GM21526 (cell line): ENCODE results near the gene FAF1.
"Not testable (repeated sequence)": the region's sequence is repeated elsewhere in the genome, so short reads cannot be mapped to it uniquely, and the experiment has no call there.

ENCODE experiments used
- ATAC-seq: cut with Tn5 transposase; IDR thresholded peaks from one replicate; pipeline ENCODE4 v1.9.1; 2021; ENCODE audit warnings: moderate library complexity; ENCODE audit not compliant: unreplicated experiment, low FRiP score

FAF1 gene

DNA sequence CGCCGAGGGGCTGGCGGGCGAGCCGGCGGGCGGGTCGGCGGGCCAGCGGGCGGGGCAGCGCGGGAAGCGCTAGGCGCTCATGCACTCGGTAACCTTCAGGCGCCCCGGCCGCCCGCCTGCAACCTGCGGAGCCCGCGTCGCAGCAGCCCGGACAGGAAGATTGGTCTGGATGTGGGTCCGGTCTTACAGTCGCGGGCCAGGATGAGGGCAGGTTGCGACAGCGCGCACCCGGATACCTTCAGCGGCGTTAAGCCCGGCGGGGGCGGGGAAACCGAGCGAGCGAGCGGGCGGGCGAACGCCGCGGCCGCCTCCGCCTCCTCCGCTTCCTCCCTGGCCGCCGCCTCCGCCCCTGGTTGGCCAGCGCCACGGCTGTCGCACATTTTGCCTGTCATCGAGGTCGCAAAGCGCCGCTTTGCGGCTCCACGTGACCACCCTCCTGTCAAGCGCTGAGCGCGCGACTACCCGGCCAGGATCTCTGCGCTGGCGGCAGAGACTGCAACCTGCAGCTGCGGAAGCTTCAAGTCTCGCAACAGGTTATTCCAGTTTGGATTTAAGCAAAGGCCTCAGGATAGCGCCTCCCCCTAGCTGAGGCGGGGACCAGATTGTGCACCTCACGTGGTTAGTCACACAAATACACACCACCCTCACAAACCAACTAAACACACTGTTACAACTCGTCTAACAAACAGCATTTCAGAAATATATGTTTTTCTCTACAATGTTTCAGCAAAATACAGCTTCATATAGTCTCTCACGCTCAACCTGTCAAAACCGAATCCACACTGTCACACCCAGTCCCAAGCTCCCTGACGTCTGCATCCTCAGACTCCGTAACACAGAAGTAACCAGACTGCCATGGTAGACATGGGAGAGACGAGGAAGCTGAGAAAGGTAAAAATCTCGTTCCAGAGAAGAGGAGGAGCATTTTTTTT, at the start of gene FAF1:
Gene FAF1, minus strand, starts transcription at position 355 of the 932 bp plus-strand sequence. CDS start 456 bp downstream, outside the sequence.
- peak; percentile 83 for ATAC-seq

DNA sequence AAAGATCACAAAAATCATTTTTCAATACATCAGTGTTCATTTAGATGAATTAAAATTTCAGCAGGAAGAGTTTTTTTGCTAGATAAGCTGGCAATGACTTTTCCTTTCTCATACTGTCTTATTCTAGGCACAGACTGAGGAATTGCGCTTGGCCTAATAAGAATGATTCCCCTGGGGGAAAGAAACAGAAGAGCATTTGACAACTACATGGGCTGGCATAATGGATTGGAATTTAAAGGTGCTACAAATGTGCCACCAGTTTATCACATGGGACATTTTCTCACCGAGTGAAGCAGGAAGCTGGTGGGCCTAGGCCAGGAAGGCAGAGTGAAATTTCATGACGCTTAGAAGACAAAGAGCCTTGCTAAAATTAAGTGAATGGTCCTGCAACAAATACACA, 49.3 kb upstream of the FAF1 start:
- ATAC-seq, result no peak

DNA sequence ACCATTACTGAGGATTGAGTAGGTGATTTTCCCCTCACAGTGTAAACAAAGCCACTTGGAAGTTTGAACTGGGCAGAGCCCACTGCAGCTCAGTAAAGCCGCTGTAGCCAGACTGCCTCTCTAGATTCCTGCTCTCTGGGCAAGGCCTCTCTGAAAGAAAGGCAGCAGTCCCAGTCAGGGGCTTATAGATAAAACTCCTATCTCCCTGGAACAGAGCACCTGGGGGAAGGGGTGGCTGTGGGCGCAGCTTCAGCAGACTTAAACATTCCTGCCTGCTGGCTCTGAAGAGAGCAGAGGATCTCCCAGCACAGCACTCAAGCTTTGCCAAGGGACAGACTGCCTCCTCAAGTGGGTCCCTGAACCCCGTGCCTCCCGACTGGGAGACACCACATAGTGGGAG, 45.5 kb upstream of the FAF1 start:
- not testable (repeated sequence) for ATAC-seq

DNA sequence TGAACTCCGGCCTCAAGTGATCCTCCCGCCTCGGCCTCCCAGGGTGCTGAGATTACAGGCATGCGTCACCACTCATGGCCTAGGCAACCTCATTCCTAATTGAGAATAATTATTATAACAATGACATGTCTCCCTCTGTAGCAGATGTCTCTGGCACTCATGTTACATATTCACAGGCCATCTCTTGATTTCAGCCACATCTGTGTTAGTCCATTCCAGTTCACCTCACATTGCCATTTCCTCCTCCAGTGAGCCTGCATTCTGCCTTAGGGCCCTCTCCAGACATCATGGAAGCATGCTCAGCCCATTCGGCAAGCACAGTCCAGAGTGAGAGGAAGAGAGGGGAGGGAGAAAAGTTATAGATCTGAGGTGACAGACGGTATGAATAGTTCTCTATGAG, 42.4 kb upstream of the FAF1 start:
- no peak for ATAC-seq

DNA sequence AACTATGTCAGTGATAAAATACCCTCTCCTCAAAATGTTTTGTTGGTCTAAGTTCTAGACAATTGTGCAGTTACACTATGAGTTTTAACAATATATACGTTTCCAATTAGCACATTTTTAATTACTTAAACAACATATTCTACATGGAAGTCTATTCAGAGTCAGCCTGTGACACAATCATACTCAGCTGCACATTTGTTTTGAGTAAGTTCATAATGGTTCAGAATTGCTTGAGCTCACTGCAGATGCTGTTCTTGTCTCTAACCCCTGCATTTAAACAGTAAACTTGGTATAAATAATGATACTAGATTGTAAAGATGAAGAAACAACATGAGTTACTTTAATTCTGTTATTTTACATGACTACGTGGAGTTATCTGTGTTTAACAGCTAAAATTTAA, 40.6 kb upstream of the FAF1 start:
- peak; percentile 31 for ATAC-seq

DNA sequence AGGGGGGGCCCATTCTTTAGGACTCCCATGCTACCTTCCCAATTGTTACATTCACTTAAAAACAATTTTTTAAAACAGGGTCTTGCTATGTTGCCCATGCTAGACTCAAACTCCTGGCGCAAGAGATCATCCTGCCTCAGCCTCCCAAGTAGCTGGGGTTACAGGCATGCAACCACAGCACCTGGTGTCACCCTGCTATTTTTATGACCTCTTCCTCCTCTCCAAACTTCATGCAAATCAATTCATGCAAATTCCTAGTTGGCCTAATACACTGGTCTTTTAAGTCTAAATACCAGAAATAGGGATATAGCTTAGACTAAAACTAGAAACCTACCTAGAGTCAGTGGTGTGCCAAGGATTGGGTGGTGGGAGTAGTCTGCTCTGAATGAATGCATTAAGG, 40.1 kb upstream of the FAF1 start:
- ATAC-seq, result peak; percentile 77

DNA sequence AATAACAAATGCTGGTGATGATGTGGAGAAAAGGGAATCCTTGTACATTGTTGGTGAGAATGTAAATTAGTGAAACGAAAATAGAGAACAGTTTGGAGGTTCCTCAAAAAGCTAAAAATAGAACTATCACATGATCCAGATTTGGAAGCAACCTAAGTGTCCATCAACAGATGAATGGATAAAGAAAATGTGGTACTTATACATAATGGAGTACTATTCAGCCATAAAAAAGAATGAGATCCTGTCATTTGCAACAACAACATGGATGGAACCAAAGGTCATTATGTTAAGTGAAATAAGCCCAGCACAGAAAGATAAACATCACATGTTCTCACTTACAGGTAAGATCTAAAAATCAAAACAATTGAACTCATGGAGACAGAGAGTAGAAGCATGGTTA, 39.3 kb upstream of the FAF1 start:
- not testable (repeated sequence) for ATAC-seq

DNA sequence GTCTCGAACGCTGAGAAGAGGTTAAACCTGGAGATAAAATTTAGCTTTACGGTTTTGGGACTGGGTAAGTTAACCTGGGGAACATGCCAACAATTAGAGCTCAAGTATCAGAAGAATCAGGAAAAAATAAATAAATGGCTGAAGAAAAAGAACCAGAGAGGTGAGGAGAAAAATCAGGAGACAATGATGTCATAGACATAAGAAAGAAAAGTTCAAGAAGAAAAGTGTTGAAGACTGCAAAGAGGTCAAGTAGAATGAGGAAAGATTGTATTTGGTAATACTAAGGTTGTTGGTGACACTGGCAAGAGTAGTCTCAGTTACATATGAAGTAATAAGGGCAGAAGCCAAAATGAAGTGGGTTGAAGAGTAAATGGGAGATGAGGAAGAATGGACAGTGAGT, 36.0 kb upstream of the FAF1 start:
- no peak for ATAC-seq

DNA sequence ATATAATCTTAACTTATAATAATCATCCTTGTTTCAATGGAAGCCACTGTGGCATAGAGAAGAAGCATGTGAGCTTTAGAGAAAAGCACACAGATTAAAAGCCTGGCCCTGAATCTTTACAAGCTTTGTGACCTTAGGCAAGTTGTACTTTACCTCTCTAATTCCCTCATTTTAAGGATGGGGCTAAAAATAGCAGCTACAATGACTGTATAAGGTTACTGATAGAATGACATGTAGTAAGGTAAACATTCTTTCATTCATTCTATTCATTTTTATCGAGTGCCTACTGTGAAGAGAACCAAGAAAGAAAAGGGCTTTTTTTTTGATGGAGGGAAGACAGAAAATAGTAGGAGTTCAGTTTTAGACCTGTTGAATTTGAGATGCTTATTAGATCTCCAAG, 35.6 kb upstream of the FAF1 start:
- ATAC-seq, result no peak

DNA sequence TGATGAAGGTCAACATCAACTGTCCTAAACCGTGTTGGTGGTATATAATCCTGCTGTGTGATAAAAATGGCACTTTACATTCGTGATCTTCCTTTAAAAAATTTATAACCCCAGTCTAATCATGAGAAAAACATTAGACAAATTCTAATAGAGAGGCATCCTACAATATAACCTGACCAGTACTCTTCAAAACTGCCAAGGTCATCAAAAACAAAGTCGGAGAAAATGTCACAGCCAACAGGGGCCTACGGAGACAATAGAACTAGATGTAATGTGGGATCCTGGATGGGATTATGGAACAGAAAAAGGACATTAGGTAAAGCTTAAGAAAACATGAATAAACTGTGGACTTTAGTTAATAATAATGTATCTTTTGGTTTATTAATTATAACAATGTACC, 34.9 kb upstream of the FAF1 start:
- no peak for ATAC-seq

DNA sequence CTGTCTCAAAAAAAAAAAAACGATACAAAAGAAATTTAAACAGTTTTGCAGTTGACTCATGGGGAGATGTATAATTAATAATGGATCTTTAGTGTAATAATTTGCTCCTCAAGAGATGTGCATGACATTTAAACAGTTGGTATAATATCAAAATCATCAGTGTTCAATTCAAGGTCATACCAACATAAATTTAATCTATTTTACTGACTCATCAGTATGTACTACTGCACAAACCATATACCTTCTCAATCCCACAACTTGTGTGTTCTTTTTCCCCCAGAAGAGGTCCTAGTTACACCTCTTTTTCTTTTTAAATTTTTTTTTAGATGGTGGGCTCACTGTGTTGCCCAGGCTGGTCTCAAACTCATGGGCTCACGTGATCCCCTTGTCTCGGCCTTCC, 33.6 kb upstream of the FAF1 start:
- ATAC-seq, result no peak

DNA sequence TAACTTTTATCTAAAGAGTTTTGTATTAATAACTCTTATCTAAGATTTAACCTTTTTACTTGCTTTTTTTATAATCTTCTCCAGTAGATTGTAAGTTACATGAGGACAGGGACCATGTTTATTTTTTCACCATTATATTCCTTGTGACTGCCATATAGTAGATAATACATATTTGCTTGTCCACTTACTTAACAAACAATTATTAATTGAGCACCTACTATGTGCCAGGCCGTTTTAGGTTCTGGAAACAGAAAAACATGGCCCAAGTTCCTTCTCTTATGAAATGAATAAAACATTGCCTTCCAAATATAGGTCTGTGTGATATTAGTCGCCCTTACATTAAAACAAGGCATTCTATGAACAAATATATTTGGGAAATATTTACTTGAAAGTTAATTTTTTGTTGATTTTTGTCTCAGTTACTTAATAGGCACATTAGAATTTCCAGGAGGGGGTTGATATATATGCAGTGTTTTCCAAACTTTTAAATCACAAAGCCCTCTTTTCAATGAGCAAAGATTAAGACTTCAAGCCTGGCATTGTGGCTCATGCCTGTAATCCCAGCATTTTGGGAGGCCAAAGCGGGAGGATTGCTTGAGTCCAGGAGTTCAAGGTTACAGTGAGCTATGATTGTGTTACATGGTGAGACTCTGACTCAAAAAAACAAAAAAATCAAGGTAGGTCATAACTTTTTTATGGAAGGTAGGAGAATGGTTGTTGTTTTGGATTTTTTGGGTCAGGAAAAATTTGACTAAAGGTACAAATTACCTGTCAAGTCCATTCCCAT, 32.7 kb upstream of the FAF1 start:
- no peak for ATAC-seq

DNA sequence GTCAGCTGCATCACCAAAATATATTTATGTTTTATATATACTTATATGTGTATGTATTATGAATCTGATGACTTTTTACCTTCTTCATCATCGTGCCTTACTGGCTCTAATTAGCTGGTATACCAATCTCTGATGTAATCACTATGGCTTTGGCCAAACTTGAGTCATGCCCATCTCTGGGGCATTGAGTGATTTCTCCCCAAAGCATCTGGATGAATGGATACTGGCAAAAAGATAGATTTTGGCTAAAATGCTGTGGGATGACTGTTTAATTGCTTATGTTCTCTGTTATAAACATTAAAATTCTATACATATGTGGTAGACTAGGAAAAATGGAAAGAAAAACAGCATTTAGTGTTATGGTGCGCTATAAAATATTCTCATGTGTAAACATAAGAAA, 29.6 kb upstream of the FAF1 start:
- ATAC-seq, result no peak

DNA sequence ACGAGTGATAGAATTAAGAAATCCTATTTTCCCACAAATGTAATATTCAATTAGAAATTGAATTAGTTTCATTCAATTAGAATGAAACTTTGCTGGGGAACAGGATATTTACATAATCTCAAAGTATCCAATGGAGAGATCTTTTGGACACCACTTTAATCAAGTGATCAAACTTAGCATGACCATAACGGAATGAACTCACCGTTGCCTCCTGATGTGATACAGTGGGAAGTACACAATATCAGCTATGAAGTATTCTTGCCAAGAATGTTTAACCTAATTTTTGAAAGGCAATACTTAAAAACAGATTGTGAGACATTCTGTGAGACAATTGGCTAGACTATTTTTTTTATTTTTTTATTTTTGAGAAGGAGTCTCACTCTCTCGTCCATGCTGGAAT, 26.6 kb upstream of the FAF1 start:
- no peak for ATAC-seq

DNA sequence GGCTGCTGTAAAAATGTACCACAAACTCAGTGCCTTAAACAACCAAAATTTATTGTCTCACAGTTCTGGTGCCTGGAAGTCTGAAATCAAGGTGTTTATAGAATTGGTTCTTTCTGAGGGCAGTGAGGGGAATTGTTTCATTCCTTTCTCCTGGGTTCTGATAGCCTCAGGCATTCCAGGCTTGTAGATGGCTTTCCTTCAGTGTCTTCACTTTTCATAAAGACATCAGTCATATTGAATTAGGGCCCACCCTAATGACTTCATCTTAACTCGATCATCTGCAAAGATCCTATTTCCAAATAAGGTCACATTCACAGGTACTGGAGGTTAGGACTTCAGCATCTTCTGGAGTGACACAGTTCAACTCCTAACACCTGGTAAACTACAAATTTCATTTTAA, 25.0 kb upstream of the FAF1 start:
- ATAC-seq, result no peak

DNA sequence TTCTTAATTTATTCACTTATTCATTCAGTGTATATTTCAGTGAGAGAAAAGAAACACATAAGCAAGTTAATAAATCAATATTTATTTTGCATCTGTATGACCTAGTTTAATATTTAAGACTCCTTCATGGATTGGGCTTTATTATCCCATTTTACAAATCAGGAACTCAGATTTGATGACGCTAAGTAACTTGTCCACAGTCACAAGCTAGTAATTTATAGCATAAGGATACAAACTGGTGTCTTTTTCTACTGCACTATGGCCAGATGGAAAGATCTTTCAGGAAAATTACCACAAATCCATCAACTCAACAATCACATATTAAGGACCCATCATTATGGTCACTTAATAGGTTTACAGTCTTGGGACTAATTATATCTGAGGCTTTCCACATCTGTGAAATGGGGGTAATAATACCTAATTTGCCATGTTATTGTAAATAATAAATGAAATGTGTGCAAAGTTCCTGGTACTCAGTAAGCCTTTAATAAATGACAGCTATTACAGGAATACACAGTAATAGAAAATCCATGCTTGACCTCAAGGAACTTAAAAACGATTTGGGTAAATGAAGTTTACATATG, 23.2 kb upstream of the FAF1 start:
- no peak for ATAC-seq

DNA sequence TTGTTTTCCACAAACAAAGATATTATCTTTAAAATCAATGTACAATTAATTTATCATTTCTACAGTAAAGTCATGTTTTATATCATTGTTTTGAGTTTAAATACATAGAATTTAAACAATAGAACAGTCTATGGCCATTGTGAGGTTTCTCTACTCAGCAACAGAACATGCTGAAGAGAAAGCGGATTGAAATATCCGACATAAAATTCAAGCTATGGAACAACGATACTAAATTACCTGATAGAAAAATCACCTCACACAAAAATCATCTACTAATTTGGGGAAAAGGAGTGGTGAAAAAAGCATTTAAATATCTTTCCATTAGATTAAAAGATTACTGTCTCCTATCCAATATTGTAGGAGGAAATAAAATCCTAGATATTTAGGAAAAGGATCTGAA, 22.5 kb upstream of the FAF1 start:
- no peak for ATAC-seq

DNA sequence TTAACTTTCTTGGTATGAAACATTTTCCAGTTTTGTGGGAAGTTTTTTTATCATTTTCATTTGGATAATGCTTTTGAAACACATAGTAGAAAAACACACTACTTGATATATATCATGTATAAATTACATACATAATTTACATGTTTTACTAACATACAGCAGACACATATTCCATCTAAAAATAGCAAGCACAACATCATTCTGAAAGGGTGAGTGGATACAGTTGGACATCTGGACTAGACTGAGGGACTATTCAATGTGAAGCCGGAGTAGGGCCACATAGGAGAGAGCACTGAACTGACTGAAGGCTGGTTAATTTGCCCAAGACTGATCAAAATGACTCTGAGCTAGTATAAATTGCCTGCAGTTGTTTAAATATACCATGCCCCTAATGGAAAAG, 21.7 kb upstream of the FAF1 start:
- no peak for ATAC-seq

DNA sequence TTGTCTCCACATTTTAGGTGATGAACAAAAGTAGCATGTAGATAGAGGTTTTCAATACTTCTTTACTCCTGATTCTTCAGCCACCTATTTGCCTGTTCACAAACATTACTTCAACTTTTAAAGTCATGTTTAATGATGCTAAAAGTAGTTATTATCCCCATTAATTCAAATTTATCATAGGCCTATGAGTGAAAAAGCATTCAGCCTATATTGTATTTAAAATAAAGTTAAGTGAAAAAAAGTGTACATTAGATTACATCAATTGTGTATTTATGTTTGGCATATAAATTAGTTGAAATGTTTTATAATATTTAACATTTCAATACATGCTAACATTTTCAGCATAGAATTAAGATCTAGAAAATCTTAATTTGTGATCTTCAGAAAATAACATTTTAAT, 20.4 kb upstream of the FAF1 start:
- no peak for ATAC-seq

DNA sequence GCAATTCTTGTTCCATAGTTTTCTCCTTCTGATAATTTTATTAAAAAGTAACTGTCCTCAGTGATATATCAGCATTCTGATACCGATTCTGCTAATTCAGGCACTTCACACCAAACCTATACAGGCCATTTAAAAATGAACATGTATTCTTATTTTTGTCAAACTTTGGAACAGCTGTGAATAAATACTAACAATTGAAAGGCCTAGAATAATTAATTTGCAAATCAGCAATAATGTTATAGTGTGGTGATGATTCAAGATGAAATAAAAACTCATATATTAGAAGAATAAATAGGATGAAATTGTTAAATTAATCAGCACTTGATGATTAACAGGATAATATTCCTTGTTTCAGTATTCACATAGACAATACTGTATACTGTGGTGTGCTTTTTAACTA, 19.9 kb upstream of the FAF1 start:
- ATAC-seq, result no peak
